ENCODE data around the gene ATP2A2.
"Not testable (repeated sequence)": the region's sequence is repeated elsewhere in the genome, so short reads cannot be mapped to it uniquely, and the experiment has no call there.

Gene ATP2A2

DNA sequence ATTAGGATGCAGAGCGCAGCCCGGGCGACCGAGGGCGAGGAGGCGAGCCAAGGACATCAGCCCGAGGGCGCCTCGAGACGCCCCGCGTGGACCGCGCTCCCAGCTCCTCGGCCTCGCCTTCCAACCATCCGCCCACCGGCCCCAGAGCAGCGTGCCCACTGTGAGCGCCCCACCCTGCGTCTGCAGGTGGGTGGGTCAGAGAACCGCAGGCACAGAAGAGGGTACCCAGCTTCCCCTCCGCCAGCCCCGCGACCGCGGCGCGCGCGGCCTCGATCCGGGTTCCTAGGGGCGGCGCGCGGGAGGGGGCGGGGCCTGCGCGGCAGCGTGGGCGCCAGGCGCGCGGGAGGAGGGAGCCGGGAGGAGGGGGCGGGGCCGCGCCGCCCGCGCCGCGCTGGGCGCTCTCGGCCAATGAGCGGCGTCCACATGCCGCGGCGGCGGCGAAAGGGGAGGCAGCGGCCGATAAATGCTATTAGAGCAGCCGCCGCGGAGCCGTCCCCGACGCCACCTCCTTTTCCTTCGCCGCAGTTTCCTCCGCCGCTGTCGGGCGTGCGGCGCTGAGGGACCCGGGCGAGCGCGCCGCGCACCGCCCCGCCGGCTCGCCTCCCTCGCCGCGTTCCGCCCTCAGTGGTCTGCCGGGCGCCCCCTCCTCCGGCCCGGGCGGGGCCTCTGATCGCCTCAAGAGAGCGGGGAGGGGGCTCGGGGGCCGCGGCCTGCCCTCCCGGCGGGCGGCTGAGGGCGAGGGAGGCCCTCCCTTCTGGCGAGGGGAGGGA lies at the start of gene ATP2A2:
Gene ATP2A2, plus strand, starts transcription at position 469 of the 770 bp plus-strand sequence. CDS start 543 bp downstream, outside the sequence.
- peak; percentile 94 to 95 for DNase-seq

- DNase-seq = no peak
Observed at GRCh38 chr12:110233212-110233903, 47.7 kb upstream of the ATP2A2 start.

DNA sequence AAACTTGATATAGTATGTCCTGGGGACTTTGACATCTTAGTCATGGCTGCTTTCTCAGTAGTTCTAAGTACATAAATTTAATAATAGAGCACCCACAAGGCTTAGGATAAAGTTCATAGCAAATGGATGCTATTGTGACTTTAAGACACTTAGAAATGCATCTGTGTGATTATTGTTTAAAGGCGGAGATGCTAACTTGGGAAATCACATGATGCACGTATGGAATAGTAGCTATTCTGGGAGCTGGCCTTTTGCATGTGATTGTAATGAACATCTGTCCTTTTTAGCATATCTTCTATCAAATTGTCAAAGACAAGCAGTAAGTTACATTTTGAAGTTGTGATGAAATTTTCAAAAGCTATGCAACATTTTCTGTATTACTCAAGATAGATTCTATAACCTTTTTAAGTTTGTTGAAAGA lies 46.7 kb upstream of the ATP2A2 start:
- DNase-seq = no peak

GRCh38 chr12:110234755-110235154 lies 46.3 kb upstream of the ATP2A2 start:
- no peak for DNase-seq

DNA sequence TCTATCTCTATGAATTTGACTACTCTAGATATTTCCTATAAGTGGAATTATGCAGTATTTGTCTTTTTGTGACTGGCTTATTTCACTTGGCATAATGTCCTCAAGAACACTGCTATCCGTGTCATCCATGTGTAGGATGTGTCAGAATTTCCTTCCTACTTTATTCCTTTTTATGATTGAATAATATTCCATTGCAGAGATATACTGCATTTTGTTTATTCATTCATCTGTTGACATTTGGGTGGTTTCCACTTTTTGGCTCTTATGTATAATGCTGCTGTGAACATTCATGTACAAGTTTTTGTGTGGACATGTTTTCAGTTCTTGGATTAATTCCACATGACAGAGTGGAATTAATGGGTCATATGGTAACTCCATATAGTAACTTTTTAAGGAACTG lies 45.7 kb upstream of the ATP2A2 start:
- DNase-seq = no peak

- no peak for DNase-seq
Observed at GRCh38 chr12:110243227-110243626, 37.8 kb upstream of the ATP2A2 start.

DNA sequence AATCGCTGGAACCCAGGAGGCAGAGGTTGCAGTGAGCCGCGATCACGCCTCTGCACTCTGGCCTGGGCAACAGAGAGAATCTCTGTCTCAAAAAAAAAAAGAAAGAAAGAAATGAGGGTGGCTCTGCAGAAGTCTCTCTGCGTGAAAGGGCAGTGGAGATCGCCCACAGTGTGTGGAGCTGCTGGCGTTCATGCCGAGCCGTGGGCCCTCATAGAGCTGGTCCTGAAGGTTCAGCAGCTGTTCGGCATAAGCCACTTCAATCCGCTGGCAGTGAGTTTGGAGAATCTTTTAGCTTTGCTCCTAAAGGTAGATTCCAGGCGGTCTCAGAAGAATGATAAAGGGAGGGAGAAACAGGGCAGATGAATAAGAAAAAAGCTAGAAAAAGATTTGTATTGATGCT lies 36.7 kb upstream of the ATP2A2 start:
- DNase-seq = no peak

DNA sequence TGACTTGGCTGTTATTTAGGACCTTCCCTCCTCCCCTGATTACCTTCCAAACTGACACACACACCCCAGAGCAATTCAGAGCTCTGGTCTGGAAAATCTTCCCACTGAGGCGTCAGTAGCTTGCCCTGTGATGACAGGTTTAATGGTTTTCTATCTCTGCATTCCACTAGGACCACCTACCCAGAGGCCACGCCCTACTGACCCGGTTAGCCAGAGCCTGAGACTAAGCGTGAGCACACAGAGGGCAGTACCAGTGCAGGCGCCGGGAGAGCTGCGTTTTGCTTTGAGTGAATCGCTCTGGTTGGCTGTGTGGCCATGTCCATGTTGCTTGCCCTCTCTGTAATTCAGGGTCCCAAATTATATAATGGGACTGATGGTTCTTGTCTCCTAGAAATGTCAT lies 36.2 kb upstream of the ATP2A2 start:
- no peak for DNase-seq

DNA sequence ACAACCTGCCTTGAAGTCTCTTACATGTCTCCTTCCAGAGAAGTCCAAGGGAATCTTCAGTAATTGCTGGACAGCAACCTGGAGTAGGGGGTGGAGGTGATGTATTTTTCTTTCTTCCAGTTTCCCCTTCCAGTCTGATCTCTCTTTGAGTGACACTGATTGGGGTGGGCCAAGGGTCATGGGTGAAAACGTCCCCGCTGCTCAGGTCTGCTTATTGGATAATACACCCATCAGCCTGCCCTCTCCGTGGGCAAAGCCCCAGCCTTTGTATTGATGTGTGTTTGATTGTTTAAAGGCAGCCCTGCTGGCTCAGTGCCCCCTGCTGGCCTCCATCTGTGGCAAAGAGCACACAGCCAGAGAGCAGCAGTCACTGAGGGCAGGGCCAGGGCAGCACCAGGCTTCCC lies 35.7 kb upstream of the ATP2A2 start:
- peak in 1 of 2 experiments; percentile 20 for DNase-seq

DNA sequence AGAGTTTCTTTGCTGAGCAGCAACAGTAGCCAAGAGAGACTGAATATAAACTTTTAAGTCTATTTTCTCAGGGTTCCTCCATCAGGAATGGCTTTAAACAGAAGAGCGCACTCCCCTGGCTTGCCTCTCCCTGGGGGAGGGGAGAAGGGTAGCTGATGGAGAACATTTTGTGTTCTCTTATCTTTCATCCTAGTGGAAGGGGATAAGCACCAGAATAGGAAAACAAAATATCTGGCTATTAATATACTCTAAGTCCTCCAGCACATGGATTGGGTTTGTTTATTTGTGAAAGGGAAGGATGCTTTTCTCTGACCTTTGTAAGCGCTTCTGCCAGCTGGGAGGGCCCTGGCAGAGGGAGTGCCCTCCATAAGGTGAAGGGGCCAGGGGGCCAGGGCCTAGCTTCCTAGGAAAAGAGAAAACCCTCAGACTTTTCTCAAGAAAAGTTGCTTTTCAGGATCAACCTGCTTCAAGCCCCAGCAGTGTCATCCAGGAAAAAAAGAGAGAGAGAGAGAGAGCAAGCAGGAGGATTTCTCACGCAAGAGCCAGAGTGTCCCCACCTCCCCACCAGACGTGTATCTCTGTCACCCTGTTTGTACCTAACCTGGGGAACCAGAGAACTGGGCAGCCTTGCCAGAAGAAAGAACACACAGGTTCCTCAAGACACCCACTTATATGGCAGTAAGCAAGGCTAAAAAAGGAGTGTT lies 34.3 kb upstream of the ATP2A2 start:
- DNase-seq = no peak

GRCh38 chr12:110247340-110248095 lies 33.5 kb upstream of the ATP2A2 start:
- no peak for DNase-seq

DNA sequence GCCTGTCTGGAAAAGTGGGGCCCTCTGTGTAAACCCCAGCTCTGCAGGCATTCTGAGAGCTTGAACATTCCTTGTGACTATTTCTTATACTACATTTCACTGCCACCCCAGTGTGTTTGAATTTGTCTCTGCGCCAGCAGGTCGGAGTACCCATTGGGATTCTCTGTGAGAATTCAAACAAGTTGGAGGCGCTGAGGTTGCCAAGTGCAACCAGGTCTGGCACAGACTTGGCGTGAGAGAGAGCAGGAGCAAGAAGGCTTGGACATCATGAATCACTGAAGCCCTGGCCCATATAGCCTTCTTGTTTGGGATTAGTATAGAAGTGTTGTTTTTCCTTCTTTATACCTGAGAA lies 33.0 kb upstream of the ATP2A2 start:
- DNase-seq = no peak

DNA sequence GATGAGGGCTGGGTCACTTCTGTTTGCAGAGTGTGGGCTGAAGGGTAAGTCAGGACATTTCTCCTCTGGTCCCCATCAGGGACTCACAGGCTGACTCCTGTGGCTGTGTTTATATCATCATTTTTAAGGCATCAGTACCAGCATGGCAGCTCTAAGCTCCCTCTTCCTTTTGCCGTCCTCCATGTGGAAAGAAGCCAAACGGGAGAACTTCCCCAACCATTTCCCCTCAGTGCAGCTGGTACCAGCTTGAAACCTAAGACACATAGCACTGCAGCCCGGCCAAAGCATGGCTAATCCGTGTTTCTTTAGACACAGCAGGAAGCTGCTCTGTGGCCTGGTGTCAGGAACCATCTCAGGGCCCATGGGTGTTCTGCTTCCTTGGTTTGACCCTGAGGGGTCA lies 31.9 kb upstream of the ATP2A2 start:
- no peak for DNase-seq

GRCh38 chr12:110249716-110250225 lies 31.3 kb upstream of the ATP2A2 start:
- no peak for DNase-seq

DNA sequence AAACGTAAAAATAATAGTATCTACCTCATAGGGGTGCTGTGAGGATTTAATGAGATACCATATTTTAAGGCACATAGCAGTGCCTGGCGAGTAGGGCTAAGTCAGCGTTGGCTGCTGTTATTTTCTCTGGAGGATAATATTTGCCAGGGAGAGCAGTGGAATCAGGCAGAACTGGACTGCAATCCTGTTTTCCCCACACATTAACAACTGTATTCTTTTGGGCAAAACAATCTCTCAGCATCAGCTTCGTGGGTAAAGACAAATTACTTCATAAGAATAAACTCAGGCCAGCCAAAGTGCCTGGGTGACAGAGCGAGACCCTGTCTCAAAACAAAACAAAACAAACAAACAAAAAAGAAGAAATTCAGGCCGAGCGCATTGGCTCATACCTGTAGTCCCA lies 29.7 kb upstream of the ATP2A2 start:
- DNase-seq = no peak

GRCh38 chr12:110252716-110253115 lies 28.3 kb upstream of the ATP2A2 start:
- DNase-seq = no peak

DNA sequence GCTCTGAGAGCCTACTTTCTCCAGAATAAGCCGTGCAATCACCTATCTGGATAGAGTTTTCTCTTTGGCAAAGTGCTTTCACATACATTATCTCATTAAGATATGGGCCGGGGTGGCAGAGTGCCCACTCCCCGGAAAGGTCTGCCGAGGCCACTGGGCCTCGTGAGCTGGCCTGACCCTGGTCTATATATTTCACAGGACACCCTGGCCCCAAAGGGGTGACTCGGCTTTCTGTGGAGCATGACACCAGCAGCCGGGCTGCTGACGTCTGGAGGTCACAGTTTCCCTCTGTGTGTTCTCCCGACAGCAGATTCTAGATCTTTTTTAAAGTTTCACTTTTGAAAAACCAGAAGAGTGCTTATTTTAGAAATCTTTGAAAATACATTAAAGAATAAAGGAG lies 27.9 kb upstream of the ATP2A2 start:
- DNase-seq = no peak

DNA sequence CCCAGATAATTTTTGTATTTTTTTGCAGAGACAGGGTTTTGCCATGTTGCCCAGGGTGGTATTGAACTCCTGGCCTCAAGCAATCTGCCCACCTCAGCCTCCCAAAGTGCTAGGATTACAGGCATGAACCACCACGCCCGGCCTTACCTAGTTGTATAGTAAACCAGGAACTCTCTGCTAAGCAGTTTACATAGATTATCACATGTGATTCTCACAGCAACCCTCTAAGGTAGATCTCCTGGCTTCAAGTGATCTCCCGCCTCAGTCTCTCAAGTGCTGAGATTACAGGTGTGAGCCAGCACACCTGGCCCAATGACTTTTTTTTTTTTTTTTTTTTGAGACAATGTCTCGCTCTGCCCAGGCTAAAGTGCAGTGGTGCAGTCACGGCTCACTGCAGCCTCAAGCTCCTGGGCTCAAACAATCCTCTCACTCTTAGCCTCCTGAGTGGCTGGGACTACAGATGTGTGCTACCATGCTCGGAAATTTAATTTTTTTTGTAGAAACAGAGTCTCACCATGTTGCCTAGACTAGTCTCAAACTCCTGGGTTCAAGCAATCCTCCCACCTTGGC lies 26.0 kb upstream of the ATP2A2 start:
- no peak for DNase-seq

DNA sequence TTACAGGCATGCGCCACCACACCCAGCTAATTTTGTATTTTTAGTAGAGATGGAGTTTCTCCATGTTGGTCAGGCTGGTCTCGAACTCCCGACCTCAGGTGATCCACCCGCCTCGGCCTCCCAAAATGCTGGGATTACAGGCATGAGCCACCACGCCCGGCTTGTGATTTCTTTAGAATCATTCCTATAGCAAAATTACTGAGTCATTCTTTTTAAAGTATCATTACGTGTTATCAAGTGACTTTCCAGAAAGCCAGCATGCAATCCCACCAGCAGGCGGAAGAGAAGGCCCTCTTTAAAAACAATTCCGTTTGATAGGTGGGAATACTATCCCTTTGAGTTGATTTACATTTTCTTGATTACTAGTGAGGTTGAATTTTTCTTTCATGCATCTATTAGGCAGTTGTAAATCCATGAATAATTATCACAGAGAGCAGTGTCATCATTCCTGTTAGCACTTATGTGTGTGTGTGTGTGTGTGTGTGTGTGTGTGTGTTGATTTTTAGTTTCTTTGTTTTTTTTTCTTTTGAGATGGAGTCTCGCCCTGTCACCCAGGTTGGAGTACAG lies 25.1 kb upstream of the ATP2A2 start:
- not testable (repeated sequence) for DNase-seq

GRCh38 chr12:110256780-110257431 lies 24.1 kb upstream of the ATP2A2 start:
- no peak for DNase-seq

DNA sequence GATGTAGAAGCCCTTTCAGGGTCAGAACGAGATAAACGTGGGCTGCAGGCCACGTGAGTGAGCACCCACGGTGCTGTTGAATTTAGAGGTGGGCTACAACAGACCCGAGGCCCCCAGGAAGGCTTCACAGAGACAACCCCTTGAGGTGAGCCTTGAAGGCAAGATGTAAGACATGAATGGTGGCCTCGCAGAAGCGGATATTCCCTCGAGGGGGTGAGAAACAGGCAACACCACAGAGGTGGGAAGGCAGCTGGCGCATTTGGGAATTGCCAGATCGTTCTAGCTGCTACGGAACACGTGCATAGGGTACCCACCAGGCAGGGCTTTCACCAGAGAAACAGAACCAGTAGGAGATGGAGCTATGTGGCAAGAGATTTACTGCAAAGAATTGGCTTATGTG lies 22.6 kb upstream of the ATP2A2 start:
- DNase-seq = no peak
